H1 (cell line): Measurements from ENCODE around the gene TOMM40L. TPM values are rescaled to one million over a fixed set of nuclear protein-coding genes. Genes with fewer than 3 reads are reported as not detected.

Experiments
- TAF1 ChIP-seq: IDR thresholded peaks from 2 replicates; pipeline ENCODE4 v1.6.1; 2011; ENCODE audit warnings: mild to moderate bottlenecking, low read depth, low read length
- polyA plus RNA-seq, 7 experiments: library from polyadenylated mRNA; depleted of rRNA in 3 of 7; stranded (reverse) in 5 of 7; unstranded in 2 of 7; fragments of >200 nt in 5 of 7; fragments of 200-250 nt in 2 of 7; gene quantifications; 1 replicate in 5 of 7; 2 replicates in 1 of 7; 4 replicates in 1 of 7; pipeline versions ENCODE4 v1.2.1 to v1.2.3, GENCODE V29; 2011 to 2013; ENCODE audit warnings: missing spikeins in 2 of 7, mixed read lengths in 2 of 7
- total RNA-seq: library from RNA; stranded (reverse); fragmentation: NEBNext Ultra II Directional; extraction: Animal tissue kit (Norgen Biotek cat#: 25700); gene quantifications from 2 replicates; pipeline ENCODE4 v1.2.1, GENCODE V29; 2021

Gene TOMM40L
- total and polyA plus RNA-seq, 2 of the 8 experiments (the other 6 are each of a cell fraction or from before 2014, with no cell fraction given), result 11.4 to 15.0 TPM

- TF ChIP-seq TAF1, result no peak
Observed at GRCh38 chr1:161185282-161185682, 40.6 kb upstream of the TOMM40L start (continued).
